ENCODE data around the gene TMED9. TPM values are rescaled to one million over a fixed set of nuclear protein-coding genes. Genes with fewer than 3 reads are reported as not detected.
"Not testable (repeated sequence)": the region's sequence is repeated elsewhere in the genome, so short reads cannot be mapped to it uniquely, and the experiment has no call there.

The TMED9 gene
- total RNA-seq, 1 experiment from 2014 or later: 126 TPM

- in situ Hi-C loops (cut with HindIII; ENCODE audit: low sequenced_read_pairs); DNase-seq (ENCODE audit: low spot score): not testable (repeated sequence)
Measured at GRCh38 chr5:177634912-177635311, 42.9 kb downstream of the TMED9 start.

GRCh38 chr5:177645462-177645861, 53.5 kb downstream of the TMED9 start:
- DNase-seq (ENCODE audit: low spot score); in situ Hi-C loops (cut with HindIII; ENCODE audit: low sequenced_read_pairs): not testable (repeated sequence)

Other genes starting within 250 kb of the TMED9 start
- 257 and 339 TPM in 2 replicates for gene LMAN2, start 240.5 kb upstream of the TMED9 start, total RNA-seq (2014; rRNA removed; shearing (Covaris generic))
- 72.9 and 91.8 TPM in 2 replicates for gene RGS14, start 234.3 kb upstream of the TMED9 start, total RNA-seq (2014; rRNA removed; shearing (Covaris generic))
- gene SLC34A1, start 207.8 kb upstream of the TMED9 start, total RNA-seq (2014; rRNA removed; shearing (Covaris generic)): not detected in 2 replicates
- not detected in 2 replicates for gene PFN3, start 191.5 kb upstream of the TMED9 start, total RNA-seq (2014; rRNA removed; shearing (Covaris generic))
- gene F12, start 182.6 kb upstream of the TMED9 start, total RNA-seq (2014; rRNA removed; shearing (Covaris generic)): 3.1 and 11.4 TPM in 2 replicates
- gene GRK6, start 165.5 kb upstream of the TMED9 start, total RNA-seq (2014; rRNA removed; shearing (Covaris generic)): 58.6 and 62.3 TPM in 2 replicates
- gene PRR7, start 145.4 kb upstream of the TMED9 start, total RNA-seq (2014; rRNA removed; shearing (Covaris generic)): 19.5 and 30.8 TPM in 2 replicates
- gene DBN1, start 118.6 kb upstream of the TMED9 start, total RNA-seq (2014; rRNA removed; shearing (Covaris generic)): 295 and 370 TPM in 2 replicates
- gene PDLIM7, start 94.6 kb upstream of the TMED9 start, total RNA-seq (2014; rRNA removed; shearing (Covaris generic)): 297 and 299 TPM in 2 replicates
- 0.85 and 6.3 TPM in 2 replicates for gene DOK3, start 82.4 kb upstream of the TMED9 start, total RNA-seq (2014; rRNA removed; shearing (Covaris generic))
- 96.6 and 166 TPM in 2 replicates for gene DDX41, start 75.2 kb upstream of the TMED9 start, total RNA-seq (2014; rRNA removed; shearing (Covaris generic))
- gene FAM193B, start 37.6 kb upstream of the TMED9 start, total RNA-seq (2014; rRNA removed; shearing (Covaris generic)): 29.0 and 45.3 TPM in 2 replicates
- gene B4GALT7, start 7.9 kb downstream of the TMED9 start, total RNA-seq (2014; rRNA removed; shearing (Covaris generic)): 28.3 and 46.6 TPM in 2 replicates
- gene FAM153A, start 190.7 kb downstream of the TMED9 start, total RNA-seq (2014; rRNA removed; shearing (Covaris generic)): not detected in 2 replicates